ENCODE measurements around the gene PLCB1. TPM values are rescaled to one million over a fixed set of nuclear protein-coding genes. Genes with fewer than 3 reads are reported as not detected.
A peak's percentile ranks its signal among the peaks of the same experiment; 100 is the strongest.

The PLCB1 gene
- polyA plus RNA-seq, 3 donors from 2014 or later = 11.0 to 20.4 (median 12.6) TPM

GRCh38 chr20:8234580-8234979, 102.5 kb downstream of the PLCB1 start:
- Mint-ChIP-seq H3K27ac (no peak overlapping the region), H3K4me3 (no peak overlapping the region), H3K36me3 (peaks cover 0 to 3% (median 0%) of the 10 kb centered on the region in 3 donors), H3K27me3 (ENCODE audit: low read depth in 3 of 3) (peaks cover 0 to 5% (median 0%) of the 10 kb centered on the region in 3 donors), H3K9me3 (no peaks in the 10 kb centered on the region), H3K4me1 (peaks cover 46 to 58% of the 10 kb centered on the region in 2 donors)
- DNase-seq = no peak

GRCh38 chr20:8242066-8242465, 110.0 kb downstream of the PLCB1 start:
- no peak for DNase-seq
- Mint-ChIP-seq H3K4me3 (no peak overlapping the region), H3K27me3 (ENCODE audit: low read depth in 3 of 3) (peaks cover 0 to 2% (median 0%) of the 10 kb centered on the region in 3 donors), H3K4me1 (peaks cover 49 to 69% of the 10 kb centered on the region in 2 donors), H3K36me3 (no peaks in the 10 kb centered on the region), H3K27ac (peak overlapping the region in 1 of 6 donors; percentile 15), H3K9me3 (no peaks in the 10 kb centered on the region)

- H3K27ac Mint-ChIP-seq = peak overlapping the region in 2 of 6 donors; percentile 2 to 15
- H3K36me3 Mint-ChIP-seq = no peaks in the 10 kb centered on the region
- no peaks in the 10 kb centered on the region for H3K9me3 Mint-ChIP-seq
- DNase-seq = no peak
- H3K27me3 Mint-ChIP-seq (ENCODE audit: low read depth in 3 of 3) = peaks cover 0 to 2% (median 0%) of the 10 kb centered on the region in 3 donors
- no peak overlapping the region for H3K4me3 Mint-ChIP-seq
- H3K4me1 Mint-ChIP-seq = peaks cover 51 to 75% of the 10 kb centered on the region in 2 donors
Measured at GRCh38 chr20:8242827-8243724, 111.0 kb downstream of the PLCB1 start.

- no peaks in the 10 kb centered on the region for H3K9me3 Mint-ChIP-seq
- no peak for DNase-seq
- peaks cover 36 to 67% of the 10 kb centered on the region in 2 donors for H3K4me1 Mint-ChIP-seq
- H3K4me3 Mint-ChIP-seq = no peak overlapping the region
- no peaks in the 10 kb centered on the region for H3K36me3 Mint-ChIP-seq
- H3K27me3 Mint-ChIP-seq (ENCODE audit: low read depth in 3 of 3) = peaks cover 0 to 2% (median 0%) of the 10 kb centered on the region in 3 donors
- H3K27ac Mint-ChIP-seq = peak overlapping the region in 1 of 6 donors; percentile 21
Measured at GRCh38 chr20:8244637-8245036, 112.6 kb downstream of the PLCB1 start.

GRCh38 chr20:8246153-8246552, 114.1 kb downstream of the PLCB1 start:
- no peak overlapping the region for H3K27ac Mint-ChIP-seq
- H3K27me3 Mint-ChIP-seq (ENCODE audit: low read depth in 3 of 3) = peaks cover 0 to 2% (median 0%) of the 10 kb centered on the region in 3 donors
- H3K9me3 Mint-ChIP-seq = no peaks in the 10 kb centered on the region
- no peaks in the 10 kb centered on the region for H3K36me3 Mint-ChIP-seq
- H3K4me1 Mint-ChIP-seq = peaks cover 28 to 65% of the 10 kb centered on the region in 2 donors
- no peak overlapping the region for H3K4me3 Mint-ChIP-seq
- no peak for DNase-seq

DNA sequence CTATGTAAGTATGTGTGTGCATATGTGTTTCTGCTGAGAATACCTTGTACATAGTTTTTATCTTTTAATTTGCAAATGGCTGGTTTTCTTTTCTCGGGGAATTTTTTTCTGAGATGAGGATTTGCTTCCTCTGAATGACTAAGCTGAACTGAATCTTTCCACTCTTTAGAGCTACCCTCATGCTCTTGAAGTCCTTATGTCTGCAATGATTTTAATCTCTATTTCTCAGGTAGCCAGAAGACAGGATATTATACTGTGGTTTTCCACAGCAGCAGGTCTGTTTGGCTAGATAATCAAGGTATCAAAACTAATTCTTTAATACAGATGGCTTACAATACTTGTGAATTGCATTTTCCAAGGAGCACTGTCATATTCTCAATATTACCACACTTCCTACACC, 114.7 kb downstream of the PLCB1 start:
- no peak for DNase-seq
- no peak overlapping the region for H3K4me3 Mint-ChIP-seq
- no peaks in the 10 kb centered on the region for H3K36me3 Mint-ChIP-seq
- H3K9me3 Mint-ChIP-seq = no peaks in the 10 kb centered on the region
- peaks cover 0 to 2% (median under 1%) of the 10 kb centered on the region in 3 donors for H3K27me3 Mint-ChIP-seq (ENCODE audit: low read depth in 3 of 3)
- no peak overlapping the region for H3K27ac Mint-ChIP-seq
- H3K4me1 Mint-ChIP-seq = peaks cover 24 to 65% of the 10 kb centered on the region in 2 donors

DNA sequence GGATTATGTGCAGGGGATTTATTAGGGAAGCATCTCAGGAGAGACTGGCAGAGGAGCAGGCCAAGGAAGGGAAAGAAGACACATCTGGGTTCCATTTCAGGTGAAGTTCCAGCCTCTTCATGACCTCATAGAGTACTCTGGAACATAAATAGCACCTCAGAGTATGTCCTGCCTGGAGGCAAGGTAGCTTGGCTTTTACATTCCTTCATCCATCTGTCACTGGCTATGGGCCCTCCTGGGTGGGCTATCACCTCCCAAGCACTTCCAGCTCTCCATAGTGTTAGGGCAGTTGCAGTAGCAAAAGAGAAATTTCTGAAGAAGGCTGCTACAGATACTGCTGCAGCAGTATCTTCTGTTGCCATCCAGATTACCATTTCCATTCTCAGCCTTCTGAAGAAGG, 116.0 kb downstream of the PLCB1 start:
- Mint-ChIP-seq H3K36me3 (no peaks in the 10 kb centered on the region), H3K9me3 (no peaks in the 10 kb centered on the region), H3K27ac (no peak overlapping the region), H3K4me1 (peaks cover 22 to 65% of the 10 kb centered on the region in 2 donors), H3K27me3 (ENCODE audit: low read depth in 3 of 3) (peaks cover 0 to 2% (median 0%) of the 10 kb centered on the region in 3 donors), H3K4me3 (no peak overlapping the region)
- no peak for DNase-seq

DNA sequence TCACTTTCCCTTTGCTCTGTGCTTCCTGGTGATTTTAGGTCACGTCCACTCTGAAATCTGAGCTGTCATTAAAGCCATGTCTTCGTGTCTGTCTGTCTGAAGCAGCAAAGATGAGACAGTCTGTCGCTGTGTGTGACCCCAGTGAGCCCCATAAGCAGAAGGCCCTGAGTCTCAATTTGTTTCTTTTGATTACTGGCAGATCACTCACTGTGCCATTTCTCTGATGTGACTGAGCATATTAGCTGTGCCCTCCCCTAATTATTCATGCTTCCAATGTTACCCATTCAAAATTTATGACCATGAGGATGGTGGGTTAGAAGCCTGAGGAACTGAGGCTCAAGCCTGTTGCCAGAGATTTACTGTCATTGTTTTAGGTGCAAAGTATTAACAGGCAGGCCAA, 117.6 kb downstream of the PLCB1 start:
- H3K36me3 Mint-ChIP-seq = no peaks in the 10 kb centered on the region
- H3K9me3 Mint-ChIP-seq = no peaks in the 10 kb centered on the region
- H3K4me3 Mint-ChIP-seq = no peak overlapping the region
- H3K4me1 Mint-ChIP-seq = peaks cover 25 to 73% of the 10 kb centered on the region in 2 donors
- H3K27ac Mint-ChIP-seq = no peak overlapping the region
- DNase-seq = no peak
- H3K27me3 Mint-ChIP-seq (ENCODE audit: low read depth in 3 of 3) = peaks cover 0 to 2% (median 0%) of the 10 kb centered on the region in 3 donors

GRCh38 chr20:8250539-8251200, 118.6 kb downstream of the PLCB1 start:
- no peak for DNase-seq
- Mint-ChIP-seq H3K27me3 (ENCODE audit: low read depth in 3 of 3) (peaks cover 0 to 2% (median 0%) of the 10 kb centered on the region in 3 donors), H3K9me3 (no peaks in the 10 kb centered on the region), H3K36me3 (no peaks in the 10 kb centered on the region), H3K4me3 (no peak overlapping the region), H3K4me1 (peaks cover 29 to 82% of the 10 kb centered on the region in 2 donors), H3K27ac (no peak overlapping the region)

GRCh38 chr20:8251201-8251575, 119.1 kb downstream of the PLCB1 start:
- Mint-ChIP-seq H3K4me3 (no peak overlapping the region), H3K9me3 (no peaks in the 10 kb centered on the region), H3K4me1 (peaks cover 33 to 86% of the 10 kb centered on the region in 2 donors), H3K36me3 (no peaks in the 10 kb centered on the region), H3K27ac (no peak overlapping the region), H3K27me3 (ENCODE audit: low read depth in 3 of 3) (peaks cover 0 to 2% (median 0%) of the 10 kb centered on the region in 3 donors)
- no peak for DNase-seq

DNA sequence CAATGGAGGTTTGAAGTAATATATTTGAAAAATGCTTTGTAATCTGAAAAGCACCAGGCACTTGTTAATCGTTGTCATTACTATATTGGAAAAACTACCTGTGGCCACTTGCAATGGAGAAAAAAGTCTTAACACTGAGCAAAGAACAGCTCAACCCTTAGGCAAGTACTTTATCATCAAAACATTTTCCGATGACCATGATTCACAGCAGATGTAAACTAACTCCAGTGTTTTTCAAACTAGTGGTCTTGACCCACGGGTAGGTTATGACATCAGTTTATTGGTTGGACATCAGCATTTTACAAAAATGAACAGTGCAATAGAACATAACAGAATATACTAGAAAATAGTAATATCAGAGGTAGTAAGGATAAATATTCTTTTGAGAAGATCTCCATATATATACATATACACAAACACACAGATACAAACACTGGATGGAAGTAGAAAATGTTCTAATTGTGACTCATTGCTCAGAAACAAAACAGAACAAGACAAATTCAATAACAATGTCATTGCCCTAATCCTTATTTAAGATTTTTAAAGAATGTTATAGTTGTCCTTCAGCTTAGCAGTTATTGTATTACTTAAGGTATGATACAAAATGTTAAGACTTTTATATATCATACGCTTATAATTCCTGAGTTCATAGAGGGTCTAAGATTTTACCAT, 123.0 kb downstream of the PLCB1 start:
- no peaks in the 10 kb centered on the region for H3K9me3 Mint-ChIP-seq
- peaks cover 35 to 70% of the 10 kb centered on the region in 2 donors for H3K4me1 Mint-ChIP-seq
- DNase-seq = no peak
- H3K27ac Mint-ChIP-seq = no peak overlapping the region
- H3K36me3 Mint-ChIP-seq = no peaks in the 10 kb centered on the region
- no peak overlapping the region for H3K4me3 Mint-ChIP-seq
- peaks cover 0 to 2% (median 2%) of the 10 kb centered on the region in 3 donors for H3K27me3 Mint-ChIP-seq (ENCODE audit: low read depth in 3 of 3)

DNA sequence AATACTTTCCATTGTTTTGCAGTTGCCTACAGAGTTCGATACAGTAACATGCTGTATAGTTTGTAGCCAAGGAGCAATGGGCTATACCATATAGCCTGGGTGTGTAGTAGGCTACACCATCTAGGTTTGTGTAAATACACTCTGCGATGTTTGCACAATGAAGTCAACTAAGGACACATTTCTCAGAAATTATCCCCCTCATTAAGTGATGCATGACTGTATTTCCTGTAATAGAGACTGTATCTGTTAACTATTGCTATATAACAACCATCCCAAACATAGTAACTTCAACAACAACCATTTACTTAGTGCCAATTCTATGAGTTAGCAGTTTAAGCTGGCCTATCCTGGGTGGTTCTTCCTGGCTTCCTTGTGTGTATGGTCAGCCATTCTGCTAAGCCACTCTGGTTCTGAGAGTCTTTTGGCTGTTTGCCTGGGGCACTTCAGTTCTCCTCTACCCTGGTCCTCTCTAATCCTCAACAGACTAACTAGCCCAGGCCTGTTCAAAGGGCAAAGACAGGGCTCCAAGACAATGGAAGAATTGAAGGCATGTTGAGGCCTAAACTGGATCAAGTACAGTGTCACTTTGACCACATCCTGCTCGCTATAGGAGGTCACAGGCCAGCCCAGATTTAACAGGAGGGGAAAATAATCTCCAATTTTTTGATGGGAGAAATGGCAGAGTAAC, 124.0 kb downstream of the PLCB1 start:
- Mint-ChIP-seq H3K4me3 (peak overlapping the region in 1 of 5 donors; percentile 9), H3K27me3 (ENCODE audit: low read depth in 3 of 3) (peaks cover 0 to 2% (median 2%) of the 10 kb centered on the region in 3 donors), H3K9me3 (no peaks in the 10 kb centered on the region), H3K36me3 (no peaks in the 10 kb centered on the region), H3K4me1 (peaks cover 35 to 65% of the 10 kb centered on the region in 2 donors), H3K27ac (peak overlapping the region in 1 of 6 donors; percentile 11)
- DNase-seq = no peak

DNA sequence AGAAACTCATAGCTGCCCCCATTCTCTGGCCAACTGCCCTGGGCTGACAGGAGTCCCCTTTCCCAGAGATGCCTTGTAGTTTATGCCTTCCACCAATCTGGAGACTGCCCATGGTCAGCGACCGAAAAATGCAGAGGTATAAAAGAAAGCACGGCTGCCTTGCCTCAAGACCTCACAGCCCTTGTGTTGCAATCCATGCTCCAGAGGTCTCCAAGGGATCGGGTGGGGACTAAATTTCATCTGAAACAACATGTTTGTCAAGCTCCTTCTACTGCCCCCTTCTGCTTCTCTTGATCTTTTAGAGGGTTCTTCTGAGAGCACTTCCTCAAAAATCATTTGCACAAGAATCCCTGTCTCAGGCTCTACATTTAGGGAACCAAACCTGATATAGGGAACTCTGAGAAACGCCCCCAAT, 128.8 kb downstream of the PLCB1 start:
- Mint-ChIP-seq H3K9me3 (no peaks in the 10 kb centered on the region), H3K27me3 (ENCODE audit: low read depth in 3 of 3) (peaks cover 0 to 2% (median 0%) of the 10 kb centered on the region in 3 donors), H3K27ac (no peak overlapping the region)

More for the DNA sequence above, 128.8 kb downstream of the PLCB1 start:
- H3K36me3 Mint-ChIP-seq = peaks cover 0 to 7% (median 0%) of the 10 kb centered on the region in 3 donors
- DNase-seq = no peak
- H3K4me3 Mint-ChIP-seq = no peak overlapping the region
- H3K4me1 Mint-ChIP-seq = peaks cover 20 to 52% of the 10 kb centered on the region in 2 donors
